SIG-M5 treated with dmso at 0.1 percent for 504 hours (cell line): ENCODE measurements around the gene CUTA.

Experiments used
- DNase-seq: peaks from one replicate; lab custom pipeline; 2025; ENCODE audit not compliant: unreplicated experiment; lab: John Stamatoyannopoulos, UW

CUTA gene

DNA sequence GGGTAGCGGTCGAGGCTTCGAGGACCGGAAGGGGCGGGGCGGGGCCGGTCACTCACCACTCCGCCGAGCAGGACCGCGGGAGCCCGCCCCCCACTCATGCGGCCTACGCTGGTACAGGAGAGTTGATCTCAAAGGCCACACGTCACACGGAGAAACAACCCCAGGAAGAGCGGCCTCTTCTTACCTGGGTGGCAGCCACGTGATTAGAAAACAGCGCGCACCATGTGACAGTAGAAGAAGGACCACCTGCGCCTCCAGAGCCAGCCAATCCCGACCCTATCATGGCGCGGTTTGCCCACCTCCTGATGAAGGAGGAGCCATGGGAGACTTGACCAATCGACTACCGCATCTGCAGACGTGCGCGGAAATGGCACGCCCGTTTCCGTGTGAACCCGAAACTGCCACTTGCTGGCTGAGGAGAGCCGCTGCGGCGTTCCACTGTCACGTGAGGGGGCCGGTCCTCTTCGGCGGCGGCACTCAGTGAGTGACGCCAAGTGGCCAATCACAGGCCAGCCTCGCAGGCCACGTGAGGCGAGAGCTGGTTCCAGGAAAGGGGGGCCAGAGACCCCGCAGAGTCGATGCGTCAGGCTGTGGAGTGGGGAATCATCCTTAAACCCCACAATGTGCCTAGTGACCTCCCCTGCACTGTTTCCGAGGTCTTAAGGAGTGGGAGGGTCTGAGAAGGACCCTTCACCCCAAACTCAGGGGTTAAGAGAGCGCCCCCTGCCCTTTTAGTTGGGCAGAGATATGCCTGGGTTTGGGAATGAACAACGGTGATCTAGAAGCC lies at the start of gene CUTA:
TSS of gene CUTA (minus strand) at position 205 of the 787 bp plus-strand sequence. CDS start at position 98, 107 bp downstream.
- DNase-seq = peak; percentile 98

GRCh38 chr6:33467091-33467490 lies 49.2 kb upstream of the CUTA start:
- DNase-seq = no peak

DNA sequence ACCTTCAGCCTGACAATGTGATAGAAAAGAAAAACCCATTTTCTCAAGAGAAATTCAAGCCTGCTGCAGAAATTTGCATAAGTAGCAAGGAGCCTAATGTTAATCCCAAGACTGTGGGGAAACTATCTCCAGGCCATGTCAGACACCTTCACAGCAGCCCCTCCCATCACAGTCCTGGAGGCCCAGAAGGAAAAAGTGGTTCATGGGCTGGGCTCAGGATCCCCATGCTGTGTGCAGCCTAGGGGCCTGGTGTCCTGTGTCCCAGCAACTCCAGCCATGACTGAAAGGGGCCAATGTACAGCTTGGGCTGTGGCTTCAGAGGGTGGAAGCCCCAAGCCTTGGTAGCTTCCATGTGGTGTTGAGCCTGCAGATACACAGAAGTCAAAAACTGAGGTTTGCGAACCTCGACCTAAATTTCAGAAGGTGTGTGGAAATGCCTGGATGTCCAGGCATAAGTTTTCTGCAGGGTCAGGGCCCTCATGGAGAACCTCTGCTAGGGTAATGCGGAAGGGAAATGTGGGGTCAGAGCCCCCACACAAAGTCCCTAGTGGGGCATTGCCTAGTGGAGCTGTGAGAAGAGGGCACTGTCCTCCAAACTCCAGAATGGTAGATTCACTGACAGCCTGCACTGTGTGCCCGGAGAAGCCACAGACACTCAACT lies 48.3 kb upstream of the CUTA start:
- no peak for DNase-seq

DNA sequence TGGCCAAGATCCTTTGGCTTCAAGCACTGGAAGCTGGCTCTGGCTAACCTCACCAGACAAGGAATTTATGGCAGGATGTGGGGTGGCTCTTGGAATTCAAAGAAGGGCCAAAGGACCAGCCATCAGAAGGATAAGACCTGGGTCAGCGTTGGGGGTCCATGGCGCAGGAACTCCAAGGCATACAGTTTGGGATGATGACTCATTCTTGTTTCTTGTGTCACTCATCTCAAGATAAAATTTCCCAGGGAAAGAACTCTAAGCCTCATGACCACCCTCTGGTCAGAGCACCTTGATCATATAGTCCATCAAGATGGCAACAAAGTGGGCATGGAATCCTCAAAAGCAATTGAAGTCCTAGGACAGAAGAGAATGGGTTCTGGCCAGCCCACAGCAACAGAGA lies 41.3 kb upstream of the CUTA start:
- no peak for DNase-seq

- no peak for DNase-seq
Measured at GRCh38 chr6:33458676-33459075, 40.8 kb upstream of the CUTA start.

DNA sequence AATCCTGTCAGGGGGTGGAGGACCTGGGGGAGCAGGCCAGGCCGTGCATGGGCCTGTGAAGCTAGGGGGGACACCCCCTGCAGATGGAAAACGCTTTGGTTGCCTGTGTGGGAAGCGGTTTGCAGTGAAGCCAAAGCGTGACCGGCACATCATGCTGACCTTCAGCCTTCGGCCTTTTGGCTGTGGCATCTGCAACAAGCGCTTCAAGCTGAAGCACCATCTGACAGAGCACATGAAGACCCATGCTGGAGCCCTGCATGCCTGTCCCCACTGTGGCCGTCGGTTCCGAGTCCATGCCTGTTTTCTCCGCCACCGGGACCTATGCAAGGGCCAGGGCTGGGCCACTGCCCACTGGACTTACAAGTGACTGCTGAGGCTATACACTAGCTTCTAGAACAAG lies 38.2 kb upstream of the CUTA start:
- no peak for DNase-seq

DNA sequence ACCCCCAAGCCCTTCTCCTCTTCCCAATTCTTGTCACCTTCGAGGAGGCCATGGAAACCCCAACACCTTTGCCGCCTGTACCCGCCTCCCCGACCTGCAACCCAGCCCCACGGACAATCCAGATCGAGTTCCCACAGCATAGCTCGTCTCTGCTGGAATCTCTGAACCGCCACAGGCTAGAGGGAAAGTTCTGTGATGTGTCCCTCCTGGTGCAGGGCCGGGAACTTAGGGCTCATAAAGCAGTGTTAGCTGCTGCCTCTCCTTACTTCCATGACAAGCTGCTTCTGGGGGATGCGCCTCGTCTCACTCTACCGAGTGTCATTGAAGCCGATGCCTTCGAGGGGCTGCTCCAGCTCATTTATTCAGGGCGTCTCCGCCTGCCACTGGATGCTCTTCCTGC lies 37.1 kb upstream of the CUTA start:
- no peak for DNase-seq

- DNase-seq = peak; percentile 93
Measured at GRCh38 chr6:33454009-33454946, 36.4 kb upstream of the CUTA start, which contains the start of gene ZBTB9. TSS of gene ZBTB9 (plus strand) at chr6:33454576. CDS start at chr6:33455101, 525 bp downstream.

GRCh38 chr6:33453393-33454008 lies 35.6 kb upstream of the CUTA start:
- DNase-seq = no peak

GRCh38 chr6:33452496-33452895 lies 34.6 kb upstream of the CUTA start:
- no peak for DNase-seq

DNA sequence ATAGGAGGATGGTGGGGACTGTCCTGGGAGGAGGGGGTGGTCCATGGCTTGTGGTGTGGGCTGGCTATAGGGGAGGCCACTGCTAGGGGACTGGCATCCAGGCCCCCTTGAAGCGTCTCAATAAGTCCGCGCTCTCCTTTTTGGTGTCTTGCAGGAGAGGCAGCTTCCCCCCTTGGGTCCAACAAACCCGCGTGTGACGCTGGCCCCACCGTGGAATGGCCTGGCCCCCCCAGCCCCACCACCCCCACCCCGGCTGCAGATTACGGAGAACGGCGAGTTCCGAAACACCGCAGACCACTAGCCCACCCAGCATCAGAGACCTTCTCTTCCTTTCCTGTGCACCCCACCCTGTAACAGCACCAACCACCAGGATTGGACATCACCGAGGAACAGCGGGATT lies 33.7 kb upstream of the CUTA start:
- no peak for DNase-seq

DNA sequence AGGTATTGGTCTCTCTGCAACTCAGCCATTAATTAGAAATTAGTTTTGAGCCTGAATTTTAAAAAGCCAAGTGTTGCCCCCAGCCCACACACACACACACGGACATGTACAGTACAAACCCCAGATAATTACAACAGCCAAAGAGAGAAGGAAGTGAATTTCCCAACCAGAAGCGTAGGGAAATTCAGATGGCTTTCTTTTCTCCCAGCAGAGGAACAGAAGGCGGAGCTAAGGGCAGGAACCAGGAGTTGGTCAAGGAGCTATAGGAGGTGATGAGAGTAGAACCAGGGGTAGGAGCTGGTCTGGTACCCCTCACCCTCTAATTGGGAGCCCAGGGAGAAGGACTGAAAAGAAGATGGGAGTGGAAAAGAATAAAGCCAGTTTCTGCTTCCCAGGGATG lies 32.5 kb upstream of the CUTA start:
- no peak for DNase-seq

DNA sequence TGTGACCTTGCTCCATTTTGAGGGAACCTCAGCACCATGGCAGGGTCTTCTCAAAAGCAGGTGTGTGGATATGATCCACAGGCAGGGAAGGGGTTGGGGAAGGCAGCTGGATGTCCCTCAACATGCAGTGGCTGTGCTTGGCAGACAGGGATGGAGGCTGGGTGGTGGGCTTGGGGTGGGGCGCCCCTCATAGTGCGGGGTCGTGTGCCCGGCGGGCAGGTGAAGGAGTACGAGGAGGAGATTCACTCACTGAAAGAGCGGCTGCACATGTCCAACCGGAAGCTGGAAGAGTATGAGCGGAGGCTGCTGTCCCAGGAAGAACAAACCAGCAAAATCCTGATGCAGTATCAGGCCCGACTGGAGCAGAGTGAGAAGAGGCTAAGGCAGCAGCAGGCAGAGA lies 28.4 kb upstream of the CUTA start:
- DNase-seq = no peak

DNA sequence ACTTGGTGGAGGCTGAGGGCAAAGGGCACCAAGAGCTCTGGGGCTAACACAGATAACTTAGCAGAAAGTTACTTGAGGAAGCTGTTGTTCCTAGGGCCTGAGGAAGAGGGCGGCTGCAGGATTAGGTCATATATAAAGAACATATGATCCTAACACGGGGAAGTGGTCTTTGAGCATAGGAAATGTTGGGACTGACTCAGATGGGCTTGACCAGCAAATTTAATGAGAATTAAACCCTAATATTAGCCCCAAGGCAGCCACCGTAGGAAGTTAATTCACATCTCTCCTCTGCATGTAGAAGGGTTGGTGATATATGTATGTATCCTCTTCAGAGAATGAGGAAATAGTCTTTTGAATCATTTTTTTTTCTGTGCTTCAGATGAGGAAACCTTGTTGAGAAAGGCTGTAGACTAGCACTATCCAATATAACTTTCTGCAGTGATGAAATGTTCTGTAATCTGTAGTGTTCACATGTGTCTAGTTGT lies 27.3 kb upstream of the CUTA start:
- DNase-seq = peak; percentile 81

GRCh38 chr6:33443619-33444504 lies 26.0 kb upstream of the CUTA start:
- DNase-seq = no peak

GRCh38 chr6:33443025-33443424 lies 25.1 kb upstream of the CUTA start:
- DNase-seq = no peak

DNA sequence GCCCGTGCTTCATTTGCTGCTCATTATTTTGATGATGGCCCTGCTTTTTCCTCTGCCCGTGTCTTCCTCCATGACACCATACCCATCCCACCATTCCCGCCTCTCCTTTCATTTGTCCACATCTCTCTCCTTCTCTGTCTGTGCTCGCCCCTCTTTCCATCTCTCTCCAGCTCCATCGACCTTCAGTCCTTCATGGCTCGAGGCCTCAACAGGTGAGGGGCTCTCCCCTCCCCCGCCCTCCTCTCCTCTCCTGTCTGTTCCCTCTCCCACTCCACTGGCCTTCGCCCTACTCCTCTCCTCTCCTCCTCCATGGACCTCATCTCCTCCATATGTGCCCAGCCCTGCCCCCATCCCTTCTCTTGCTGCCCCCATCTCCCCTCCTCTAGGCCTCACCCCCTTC lies 24.4 kb upstream of the CUTA start:
- DNase-seq = no peak

- DNase-seq = no peak
Measured at GRCh38 chr6:33441457-33441856, 23.6 kb upstream of the CUTA start.

GRCh38 chr6:33440649-33441309 lies 22.9 kb upstream of the CUTA start:
- no peak for DNase-seq
